NCI-H1417 treated with DMSO at 0.1 percent for 48 hours (cell line): ENCODE results near the gene COX7A2.

Experiments
- DNase-seq: peaks from one replicate; lab custom pipeline; 2025; lab: John Stamatoyannopoulos, UW

The COX7A2 gene

DNA sequence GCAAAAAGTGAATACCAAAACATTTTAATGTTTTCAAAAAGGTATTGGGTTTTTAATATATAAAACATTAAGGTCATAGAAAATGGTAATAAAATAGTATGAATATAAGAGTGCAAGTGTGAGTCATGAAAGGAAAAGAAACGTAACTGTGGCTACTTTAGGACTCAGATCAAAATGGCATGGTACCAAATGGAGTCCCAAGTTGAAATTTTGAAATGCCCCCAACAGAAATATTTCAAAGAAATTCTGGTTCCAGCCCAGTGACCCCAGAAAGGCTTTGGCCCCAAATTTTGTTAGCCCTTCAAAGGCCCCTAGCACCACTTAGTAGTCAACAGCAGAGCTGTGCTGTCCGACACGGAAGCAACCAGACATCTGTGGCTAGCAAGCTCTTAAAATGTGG, 43.7 kb downstream of the COX7A2 start:
- no peak for DNase-seq

DNA sequence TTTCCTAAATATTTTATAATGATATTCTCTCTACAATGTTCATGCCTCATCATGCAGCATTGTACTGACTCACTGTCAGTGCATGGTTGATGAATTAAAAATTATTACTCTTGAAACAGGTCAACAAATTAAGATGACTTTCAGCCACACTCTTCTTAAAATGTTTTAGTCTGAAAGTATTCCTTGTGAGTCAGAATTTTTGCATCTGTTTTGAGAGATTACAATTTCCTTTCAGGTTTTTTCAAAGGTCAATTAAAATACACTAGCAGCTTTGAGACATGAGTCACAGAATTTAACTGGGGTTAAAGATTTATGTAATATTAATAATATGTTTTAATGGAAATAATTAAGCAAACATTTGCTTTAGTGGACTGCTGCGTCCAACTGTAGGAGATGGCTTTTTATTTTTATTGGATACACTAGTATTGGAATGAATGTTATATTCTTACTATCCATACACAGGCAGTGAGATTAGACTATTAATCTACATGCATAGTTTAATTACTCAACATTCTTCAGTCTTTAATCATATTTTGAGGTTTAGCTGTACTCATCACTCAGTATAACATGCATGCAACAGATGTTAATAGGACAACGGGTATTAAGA, 47.4 kb downstream of the COX7A2 start:
- no peak for DNase-seq

DNA sequence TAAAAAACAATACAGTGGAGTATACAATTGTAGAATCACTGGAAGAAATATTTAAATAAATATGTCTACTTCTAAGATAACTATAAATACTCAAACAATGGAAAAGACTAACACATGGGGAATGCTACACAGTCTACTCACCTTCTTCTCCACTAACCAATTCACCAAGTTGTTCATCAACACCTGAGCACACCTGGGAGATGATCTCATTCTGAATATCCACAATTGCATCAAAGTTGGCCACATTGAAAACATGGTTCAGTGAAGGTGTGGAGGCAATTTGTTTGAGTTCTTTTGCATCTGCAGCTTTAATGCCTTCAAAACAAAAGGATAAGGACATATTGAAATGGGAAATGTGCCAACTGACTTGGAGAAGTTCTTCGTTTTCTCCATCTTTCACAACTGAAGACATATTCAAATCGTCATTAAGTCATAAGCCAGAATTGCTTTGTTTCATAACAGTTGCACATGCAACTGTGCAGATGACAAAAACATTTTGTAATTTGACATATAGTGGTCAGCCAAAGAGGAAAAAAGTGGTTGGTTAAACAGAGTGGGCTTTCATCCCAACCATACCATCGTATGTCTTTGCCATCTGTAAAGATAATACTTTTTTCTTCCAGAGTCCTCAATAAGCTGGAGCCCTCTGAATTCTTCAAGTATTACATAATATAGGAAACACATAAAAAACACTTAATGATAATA, 55.2 kb downstream of the COX7A2 start:
- DNase-seq, result no peak
